ENCODE results near the gene PKD2L1.
"Not testable (repeated sequence)": the region's sequence is repeated elsewhere in the genome, so short reads cannot be mapped to it uniquely, and the experiment has no call there.

Gene PKD2L1

GRCh38 chr10:100333661-100334440 is 3.8 kb upstream of the PKD2L1 start:
- no peak for DNase-seq (ENCODE audit: low read depth)

GRCh38 chr10:100333106-100333505 is 3.1 kb upstream of the PKD2L1 start:
- DNase-seq (ENCODE audit: low read depth), result no peak

- no peak for DNase-seq (ENCODE audit: low read depth)
These were observed 1.8 kb downstream of the PKD2L1 start for GRCh38 chr10:100328198-100328597.

- no peak for DNase-seq (ENCODE audit: low read depth)
These were observed 2.4 kb downstream of the PKD2L1 start for GRCh38 chr10:100327718-100328009.

- no peak for DNase-seq (ENCODE audit: low read depth)
These were observed 2.9 kb downstream of the PKD2L1 start for GRCh38 chr10:100327007-100327717.

- no peak for DNase-seq (ENCODE audit: low read depth)
These were observed 4.9 kb downstream of the PKD2L1 start for GRCh38 chr10:100325158-100325557.

- DNase-seq (ENCODE audit: low read depth), result no peak
These were observed 10.2 kb downstream of the PKD2L1 start for GRCh38 chr10:100319707-100320402.

GRCh38 chr10:100318207-100318606 is 11.8 kb downstream of the PKD2L1 start:
- DNase-seq (ENCODE audit: low read depth), result no peak

- no peak for DNase-seq (ENCODE audit: low read depth)
These were observed 14.4 kb downstream of the PKD2L1 start for GRCh38 chr10:100315615-100316014.

GRCh38 chr10:100311298-100311697 is 18.7 kb downstream of the PKD2L1 start:
- no peak for DNase-seq (ENCODE audit: low read depth)

GRCh38 chr10:100307684-100308083 is 22.3 kb downstream of the PKD2L1 start:
- DNase-seq (ENCODE audit: low read depth), result no peak

- no peak for DNase-seq (ENCODE audit: low read depth)
These were observed 23.2 kb downstream of the PKD2L1 start for GRCh38 chr10:100306861-100307260.

GRCh38 chr10:100304414-100304813 is 25.6 kb downstream of the PKD2L1 start:
- no peak for DNase-seq (ENCODE audit: low read depth)

- no peak for DNase-seq (ENCODE audit: low read depth)
These were observed 26.2 kb downstream of the PKD2L1 start for GRCh38 chr10:100303724-100304319.

GRCh38 chr10:100301123-100301522 is 28.9 kb downstream of the PKD2L1 start:
- not testable (repeated sequence) for DNase-seq (ENCODE audit: low read depth)

GRCh38 chr10:100297242-100297641 is 32.8 kb downstream of the PKD2L1 start:
- DNase-seq (ENCODE audit: low read depth), result no peak

GRCh38 chr10:100293066-100293465 is 37.0 kb downstream of the PKD2L1 start:
- no peak for DNase-seq (ENCODE audit: low read depth)

GRCh38 chr10:100292300-100292699 is 37.7 kb downstream of the PKD2L1 start:
- DNase-seq (ENCODE audit: low read depth), result not testable (repeated sequence)

GRCh38 chr10:100291356-100291755 is 38.7 kb downstream of the PKD2L1 start:
- DNase-seq (ENCODE audit: low read depth), result no peak

GRCh38 chr10:100289641-100290040 is 40.4 kb downstream of the PKD2L1 start:
- no peak for DNase-seq (ENCODE audit: low read depth)

GRCh38 chr10:100288196-100288595 is 41.8 kb downstream of the PKD2L1 start:
- DNase-seq (ENCODE audit: low read depth), result no peak

GRCh38 chr10:100287756-100288155 is 42.3 kb downstream of the PKD2L1 start:
- DNase-seq (ENCODE audit: low read depth), result no peak
